Cerebellar cortex (tissue), 1 donor: ENCODE measurements around the gene CNST.
"Not testable (repeated sequence)": the region's sequence is repeated elsewhere in the genome, so short reads cannot be mapped to it uniquely, and the experiment has no call there.

Source experiments
- DNase-seq: peaks from one replicate; pipeline ENCODE4 v3.0.0-alpha.2; 2015; ENCODE audit warnings: low spot score

CNST gene

DNA sequence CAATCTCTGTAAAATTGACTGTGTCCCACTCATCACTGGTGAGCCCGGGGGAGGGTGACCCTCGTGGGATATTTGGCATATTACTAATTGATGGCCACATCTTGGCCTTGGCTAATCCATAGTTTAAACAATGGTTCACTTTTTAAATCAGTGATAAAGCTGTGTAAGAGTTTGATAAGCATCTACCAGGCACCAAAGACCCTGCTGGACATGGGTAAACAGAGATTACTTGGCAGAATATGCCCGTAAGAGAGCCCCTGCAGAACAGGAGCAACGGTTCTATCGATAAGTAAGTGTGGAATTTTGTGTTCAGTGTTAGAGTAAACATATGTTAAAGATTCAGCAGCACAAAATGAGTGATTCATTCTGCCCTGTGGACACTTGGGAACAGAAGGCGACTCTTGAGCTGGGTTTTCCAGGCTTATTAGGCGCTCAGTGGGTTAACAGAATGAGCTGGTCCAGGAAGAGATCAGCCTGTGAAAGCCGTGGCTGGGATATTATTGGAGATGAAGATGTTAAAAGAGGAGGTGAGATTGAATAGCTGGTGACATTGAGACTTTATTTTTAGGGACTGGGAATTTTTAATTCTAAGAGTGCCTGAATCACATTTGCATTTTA, 55.9 kb downstream of the CNST start:
- no peak for DNase-seq

- DNase-seq, result no peak
Measured at GRCh38 chr1:246624091-246624490, 57.8 kb downstream of the CNST start.

DNA sequence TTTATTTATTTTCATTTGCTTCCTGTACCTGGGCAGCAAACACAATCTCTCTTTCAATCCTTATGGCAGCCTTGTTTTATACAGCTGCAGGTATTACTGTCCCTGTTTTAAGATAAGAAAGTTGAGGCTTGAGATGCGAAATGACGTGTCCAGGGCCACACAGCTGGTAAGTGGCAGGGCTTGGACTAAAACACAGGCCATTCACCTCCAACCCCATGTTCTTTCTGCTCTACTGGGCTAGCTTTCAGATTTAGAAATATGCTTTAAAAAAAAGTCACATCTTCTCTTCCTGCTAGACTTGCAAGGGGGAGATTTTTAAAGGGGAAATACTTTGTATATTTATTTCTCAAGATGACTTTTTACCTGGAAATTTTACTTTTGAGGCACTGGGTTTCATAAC, 62.8 kb downstream of the CNST start:
- DNase-seq, result no peak

DNA sequence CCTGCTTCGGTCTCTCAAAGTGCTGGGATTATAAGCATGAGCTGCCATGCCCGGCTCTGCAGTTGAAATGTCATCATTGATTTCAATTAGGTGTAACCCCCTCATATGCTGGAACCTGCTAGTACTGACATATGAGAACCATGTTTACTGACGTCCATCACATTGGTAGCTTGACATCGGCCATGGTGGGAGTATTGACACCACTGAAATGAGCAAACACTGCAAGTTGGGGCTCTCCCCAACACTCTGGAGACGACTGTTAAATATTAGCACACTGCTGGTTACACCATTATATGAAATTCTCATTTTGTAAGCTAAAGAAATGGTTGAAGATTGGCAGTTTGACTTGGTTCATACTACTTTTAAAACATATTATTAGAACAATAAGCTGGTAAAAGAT, 63.7 kb downstream of the CNST start:
- DNase-seq, result no peak

- no peak for DNase-seq
Measured at GRCh38 chr1:246631426-246631825, 65.2 kb downstream of the CNST start.

DNA sequence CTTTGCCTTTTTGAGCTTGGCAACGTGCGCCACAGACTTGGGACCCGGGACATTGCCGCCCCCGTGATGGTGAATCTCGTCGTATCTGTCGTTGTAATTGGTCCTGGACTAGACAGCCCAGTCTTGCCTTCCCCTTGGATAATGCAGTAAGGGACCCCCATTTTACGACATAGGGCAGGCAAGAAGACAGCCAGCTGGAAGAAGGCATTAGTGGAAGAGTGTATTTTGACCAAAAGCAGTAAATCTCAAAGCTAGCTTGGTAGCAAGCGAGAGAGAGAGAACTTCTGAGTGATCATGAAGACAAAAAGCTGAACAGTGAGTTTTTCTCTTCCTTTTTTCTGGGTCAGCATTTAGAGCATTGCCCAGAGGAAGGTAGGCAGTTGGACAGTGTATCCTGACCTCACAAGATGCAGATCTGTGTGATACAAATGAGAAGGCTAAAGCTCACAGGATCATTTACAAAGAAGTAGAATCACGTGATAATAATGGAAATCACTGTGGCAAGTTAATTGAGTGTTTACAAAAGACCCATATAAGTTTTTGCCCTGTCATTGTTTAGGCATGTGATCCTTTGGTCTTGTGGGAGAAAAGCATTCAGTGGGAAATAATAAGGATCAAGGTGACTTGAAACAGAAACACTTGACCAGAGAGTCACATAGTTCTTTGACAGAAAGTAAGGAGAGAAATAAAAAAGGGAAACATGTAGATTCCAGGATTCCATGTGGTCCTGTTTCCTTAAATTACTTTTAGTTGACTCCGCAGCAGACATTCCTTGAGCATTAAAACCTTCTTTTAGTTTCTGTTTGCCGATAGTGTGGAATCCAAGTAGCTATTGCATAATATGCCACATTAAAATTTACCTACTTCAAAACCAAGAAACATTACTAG, 66.3 kb downstream of the CNST start:
- DNase-seq, result no peak

DNA sequence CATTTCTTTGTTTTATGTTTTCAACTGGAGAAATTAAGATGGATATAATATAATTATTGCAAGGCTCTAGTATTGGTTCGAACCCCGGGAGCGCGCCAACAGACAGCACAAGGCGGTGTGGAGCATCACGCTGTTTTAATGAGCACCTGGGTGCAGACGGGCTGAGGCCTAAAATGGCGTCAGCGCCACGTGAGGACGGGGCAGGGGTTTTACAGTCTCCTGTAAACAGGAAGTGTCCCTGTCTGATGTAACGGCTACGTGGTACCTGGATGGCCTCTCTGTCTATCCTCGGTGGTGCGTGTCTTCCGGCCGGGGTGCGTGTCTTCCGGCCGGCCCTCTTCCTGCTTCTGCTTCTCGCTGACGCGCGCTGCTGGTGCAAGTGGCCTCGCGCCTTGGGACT, 68.4 kb downstream of the CNST start:
- DNase-seq, result not testable (repeated sequence)

DNA sequence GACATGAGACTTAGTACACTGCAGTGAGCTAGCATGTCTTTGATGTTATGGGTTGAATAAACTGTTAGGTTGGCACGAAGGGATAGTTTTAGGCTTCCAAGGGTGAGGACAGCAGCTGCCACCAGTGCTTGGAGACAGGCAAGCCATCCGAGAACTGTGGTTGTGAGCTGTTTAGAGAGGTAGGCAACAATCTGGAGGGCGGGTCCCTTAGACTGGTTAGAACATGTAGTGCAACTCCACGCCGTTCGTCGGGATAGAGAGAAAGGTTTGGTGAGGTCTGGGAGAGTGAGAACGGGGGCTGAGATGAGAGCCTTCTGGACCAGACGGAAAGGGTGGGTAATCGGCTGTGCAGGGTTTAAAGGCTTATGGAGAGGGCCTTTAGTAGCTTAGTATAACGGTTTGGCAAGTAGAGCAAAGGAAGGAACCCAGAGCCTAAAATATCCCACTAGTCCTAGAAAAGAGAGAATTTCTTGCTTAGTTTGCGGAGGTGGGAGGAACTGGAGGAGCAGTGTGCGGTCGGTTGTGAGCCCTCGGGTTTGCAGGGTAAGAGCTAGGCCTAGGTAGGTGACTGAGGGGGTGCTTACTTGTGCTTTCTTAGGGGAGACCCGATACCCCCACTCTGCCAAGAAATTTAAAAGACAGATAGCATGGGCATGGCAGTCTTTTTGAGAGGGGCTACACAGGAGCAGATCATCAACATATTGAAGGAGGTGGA, 72.8 kb downstream of the CNST start:
- DNase-seq, result no peak

- DNase-seq, result no peak
Measured at GRCh38 chr1:246639732-246640131, 73.5 kb downstream of the CNST start.

- DNase-seq, result no peak
Measured at GRCh38 chr1:246640747-246641146, 74.5 kb downstream of the CNST start.

GRCh38 chr1:246641394-246641793, 75.1 kb downstream of the CNST start:
- DNase-seq, result no peak

- no peak for DNase-seq
Measured at GRCh38 chr1:246642719-246643118, 76.5 kb downstream of the CNST start.

DNA sequence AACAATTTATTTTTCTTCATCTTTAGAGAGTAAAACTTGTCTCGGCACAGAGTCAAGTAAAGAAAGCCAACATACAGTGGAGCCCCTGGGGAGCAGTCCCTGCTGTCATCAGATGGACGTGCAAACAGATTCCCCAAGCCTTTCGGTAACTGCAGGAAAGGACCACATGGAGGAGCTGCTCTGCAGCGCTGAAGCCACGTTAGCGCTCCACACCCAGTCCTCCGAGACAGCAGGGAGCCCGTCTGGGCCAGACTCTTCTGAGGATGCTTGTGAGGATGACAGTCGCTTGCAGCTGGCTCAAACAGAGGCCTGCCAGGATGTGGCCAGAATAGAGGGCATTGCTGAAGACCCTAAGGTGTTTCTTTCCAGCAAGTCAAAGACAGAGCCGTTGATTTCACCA, 80.9 kb downstream of the CNST start:
- peak; percentile 86 for DNase-seq

DNA sequence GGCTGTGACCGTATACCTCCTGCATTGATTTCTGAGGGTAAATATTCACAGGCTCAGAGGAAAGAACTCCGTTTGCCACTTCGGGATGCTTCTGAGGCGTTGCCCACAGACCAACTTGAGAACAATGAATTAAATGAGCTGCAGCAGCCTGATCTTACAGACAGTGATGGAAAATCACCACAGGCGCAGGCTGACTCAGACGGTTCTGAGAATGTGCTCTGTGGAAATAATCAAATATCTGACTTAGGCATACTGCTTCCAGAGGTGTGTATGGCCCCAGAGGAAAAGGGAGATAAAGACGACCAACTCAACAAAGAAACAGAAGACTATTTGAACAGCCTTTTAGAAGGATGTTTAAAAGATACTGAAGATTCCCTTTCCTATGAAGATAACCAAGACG, 81.3 kb downstream of the CNST start:
- DNase-seq, result no peak

DNA sequence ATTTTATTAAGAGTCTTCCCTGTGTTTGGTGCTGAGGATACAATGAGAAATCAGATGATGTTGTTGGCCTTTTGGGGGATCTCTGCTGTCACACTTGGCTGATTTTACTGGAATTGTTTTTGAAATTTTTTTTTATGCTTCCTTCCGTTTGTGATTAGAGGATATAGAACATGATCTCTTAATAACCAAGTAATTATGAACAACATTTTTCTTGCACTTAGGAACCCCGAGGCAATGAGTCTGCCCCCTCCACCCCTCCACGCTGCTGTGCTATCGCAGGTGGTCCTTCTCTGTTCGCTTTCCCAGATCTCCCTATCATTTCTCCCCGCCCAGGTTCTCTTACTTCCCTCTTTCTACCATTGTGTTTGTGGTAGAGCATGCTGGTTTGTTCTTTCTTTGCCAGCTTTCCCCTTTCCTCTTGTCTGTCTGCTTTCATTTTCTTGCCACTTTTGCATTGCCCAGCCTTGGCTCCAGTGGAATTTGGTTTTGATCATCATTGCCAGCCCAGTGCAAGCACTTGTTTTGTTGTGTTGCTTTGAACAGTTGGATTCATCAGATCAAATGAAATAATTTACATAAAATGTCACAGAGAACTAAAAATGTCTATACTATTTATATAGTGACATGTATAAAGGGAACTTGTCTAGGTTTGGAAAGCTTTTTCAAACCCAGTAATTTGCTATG, 84.9 kb downstream of the CNST start:
- DNase-seq, result no peak

GRCh38 chr1:246658567-246658966, 92.3 kb downstream of the CNST start:
- peak; percentile 33 for DNase-seq

DNA sequence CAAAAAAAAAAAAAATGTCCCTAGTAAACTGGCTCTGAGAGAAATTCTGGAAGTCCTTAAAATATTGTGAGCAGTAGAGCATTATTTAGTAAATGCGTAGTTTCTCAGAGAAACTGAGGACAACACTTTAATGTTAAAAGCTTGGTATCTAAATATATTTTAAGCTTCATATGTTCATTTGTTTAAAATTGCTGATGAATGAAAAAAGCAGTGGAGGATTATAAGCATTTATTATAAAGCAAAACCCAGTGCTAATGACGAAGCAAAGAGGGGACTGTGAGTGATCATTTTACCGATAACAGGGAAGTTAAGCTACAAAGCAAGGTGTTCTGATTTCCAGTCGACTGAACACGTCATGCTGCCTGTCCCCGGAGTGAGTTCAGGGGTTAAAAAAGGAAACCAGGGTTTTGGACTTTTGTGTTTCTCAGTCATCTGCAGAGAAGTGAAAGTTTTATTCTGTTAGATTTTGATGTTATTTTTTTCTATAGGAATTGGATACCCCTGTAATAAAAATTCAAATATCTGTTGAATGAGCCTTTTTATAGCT, 93.4 kb downstream of the CNST start:
- no peak for DNase-seq

GRCh38 chr1:246661451-246661850, 95.2 kb downstream of the CNST start:
- no peak for DNase-seq

DNA sequence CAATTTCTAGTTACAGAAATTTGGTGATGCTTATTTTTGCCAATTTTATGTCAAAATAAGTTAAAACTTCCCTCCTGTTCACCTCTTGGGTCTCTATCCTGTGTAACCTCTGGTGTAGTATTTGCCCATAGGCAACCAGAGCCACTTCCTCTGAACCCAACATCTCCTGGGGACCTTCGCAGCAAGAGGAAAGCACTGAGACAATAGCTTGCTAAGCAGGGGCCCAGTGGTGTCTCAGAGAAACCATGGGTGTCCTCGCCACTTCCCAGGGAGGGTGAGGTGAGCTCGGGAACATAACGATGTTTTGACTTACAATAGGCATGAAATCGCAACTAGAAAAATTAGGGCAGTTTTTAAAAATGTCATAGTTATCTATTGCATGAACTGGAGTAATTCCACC, 101.5 kb downstream of the CNST start:
- DNase-seq, result no peak

GRCh38 chr1:246669659-246670058, 103.4 kb downstream of the CNST start:
- DNase-seq, result no peak

- no peak for DNase-seq
Measured at GRCh38 chr1:246674049-246674448, 107.8 kb downstream of the CNST start.

DNA sequence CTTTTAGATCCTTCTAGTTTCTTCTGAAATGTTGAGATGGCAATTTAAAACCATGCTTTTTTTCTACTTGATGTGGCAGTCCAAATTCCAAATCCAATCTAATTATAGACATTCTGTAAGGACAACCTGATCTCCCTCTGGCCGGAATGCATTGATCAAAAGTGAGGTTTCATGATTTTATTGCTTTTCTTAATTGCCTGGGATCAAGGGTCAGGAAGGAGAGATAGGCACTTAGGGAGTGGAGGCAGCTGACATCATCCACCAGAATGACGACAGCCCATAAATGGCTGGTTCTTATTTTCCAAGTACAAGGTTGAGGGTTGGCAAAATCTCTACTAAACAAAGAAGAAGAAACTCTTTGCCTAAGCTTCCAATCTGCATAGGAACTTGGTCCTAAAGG, 111.6 kb downstream of the CNST start:
- no peak for DNase-seq
